ENCODE data around the gene ICAM5. TPM values are rescaled to one million over a fixed set of nuclear protein-coding genes. Genes with fewer than 3 reads are reported as not detected.

Gene ICAM5
- total and polyA plus RNA-seq, 2 donors (not counting 1 experiment from before 2014, with no cell fraction given): 0.47 to 2.5 TPM

DNA sequence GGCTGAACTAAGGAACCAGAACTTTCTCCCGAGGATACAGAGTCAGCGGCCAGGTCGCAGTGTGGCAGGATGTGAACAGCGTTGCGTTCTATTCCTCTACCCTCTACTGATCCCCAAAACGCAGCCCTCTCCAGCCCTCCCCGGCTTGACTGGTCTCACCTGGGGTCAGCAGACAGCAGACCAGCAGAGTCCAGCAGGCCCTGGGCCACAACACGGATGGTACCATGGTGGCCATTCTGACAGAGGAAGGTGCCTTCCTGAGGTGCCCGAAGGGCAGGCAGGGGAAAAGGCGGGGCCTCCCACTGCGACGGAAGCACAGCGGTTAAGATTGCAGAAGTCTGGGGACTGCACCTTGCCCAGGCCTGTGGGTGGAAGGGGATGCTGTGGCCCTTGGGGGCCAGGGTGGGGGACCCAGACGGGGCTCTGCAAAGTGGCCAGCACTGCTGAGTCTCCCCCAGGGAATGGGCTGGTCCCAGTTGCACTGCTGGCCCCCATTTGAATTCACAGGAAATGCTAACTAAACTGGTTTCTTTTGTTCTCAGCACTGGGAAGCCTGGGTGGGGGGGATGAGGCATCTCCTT is 49.7 kb downstream of the ICAM5 start, which contains the start of gene ICAM3:
Gene ICAM3 (minus strand): TSS at position 245 of the 581 bp plus-strand sequence. CDS start 10 bp downstream, at position 235.
- no peak within 1 kb of the TSS for H3K4me3 ChIP-seq (replicated peaks in 1 of 4; ENCODE audit: control extremely low read depth in 1 of 4, insufficient read depth in 1 of 4, low read depth in 3 of 4, low read length in 4 of 4)
- H4K20me1 ChIP-seq (ENCODE audit: control insufficient read depth, extremely low read depth, insufficient read depth, low read length): no peaks in the 10 kb centered on the region
- H3K36me3 ChIP-seq (ENCODE audit: control insufficient read depth, insufficient read depth, low read length): no peaks in the 10 kb centered on the region
- no peaks in the 10 kb centered on the region for H3K9me3 ChIP-seq (ENCODE audit: control insufficient read depth, insufficient read depth, low read depth, low read length)
- no peak for TF ChIP-seq EZH2 (IDR thresholded peaks at IDR 0.05; ENCODE audit: low read length, missing control alignments)
- TF ChIP-seq, protein P1, sequence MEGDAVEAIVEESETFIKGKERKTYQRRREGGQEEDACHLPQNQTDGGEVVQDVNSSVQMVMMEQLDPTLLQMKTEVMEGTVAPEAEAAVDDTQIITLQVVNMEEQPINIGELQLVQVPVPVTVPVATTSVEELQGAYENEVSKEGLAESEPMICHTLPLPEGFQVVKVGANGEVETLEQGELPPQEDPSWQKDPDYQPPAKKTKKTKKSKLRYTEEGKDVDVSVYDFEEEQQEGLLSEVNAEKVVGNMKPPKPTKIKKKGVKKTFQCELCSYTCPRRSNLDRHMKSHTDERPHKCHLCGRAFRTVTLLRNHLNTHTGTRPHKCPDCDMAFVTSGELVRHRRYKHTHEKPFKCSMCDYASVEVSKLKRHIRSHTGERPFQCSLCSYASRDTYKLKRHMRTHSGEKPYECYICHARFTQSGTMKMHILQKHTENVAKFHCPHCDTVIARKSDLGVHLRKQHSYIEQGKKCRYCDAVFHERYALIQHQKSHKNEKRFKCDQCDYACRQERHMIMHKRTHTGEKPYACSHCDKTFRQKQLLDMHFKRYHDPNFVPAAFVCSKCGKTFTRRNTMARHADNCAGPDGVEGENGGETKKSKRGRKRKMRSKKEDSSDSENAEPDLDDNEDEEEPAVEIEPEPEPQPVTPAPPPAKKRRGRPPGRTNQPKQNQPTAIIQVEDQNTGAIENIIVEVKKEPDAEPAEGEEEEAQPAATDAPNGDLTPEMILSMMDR (conservative IDR thresholded peaks at IDR 0.05 in 1 of 2, IDR thresholded peaks at IDR 0.05 in 1 of 2; ENCODE audit: low read depth in 1 of 2, low read length in 2 of 2): no peak
- no peak for DNase-seq (ENCODE audit: low read depth in 2 of 2)
- peaks cover 2% of the 10 kb centered on the region for H3K4me1 ChIP-seq (ENCODE audit: control insufficient read depth, extremely low read depth, insufficient read depth, low read length)
- H3K9ac ChIP-seq (ENCODE audit: insufficient read depth, low read length): no peak within 1 kb of the TSS
- H2AFZ ChIP-seq (ENCODE audit: low read length): no peak within 1 kb of the TSS
- H3K27me3 ChIP-seq (ENCODE audit: control insufficient read depth, insufficient read depth, low read length): no peaks in the 10 kb centered on the region
- no peak within 1 kb of the TSS for H3K27ac ChIP-seq (ENCODE audit: insufficient read depth, low read length)
- no peak within 1 kb of the TSS for H3K4me2 ChIP-seq (ENCODE audit: extremely low read depth, insufficient read depth, low read length)
- no peaks in the 10 kb centered on the region for H3K79me2 ChIP-seq (ENCODE audit: control insufficient read depth, insufficient read depth, low read length)

DNA sequence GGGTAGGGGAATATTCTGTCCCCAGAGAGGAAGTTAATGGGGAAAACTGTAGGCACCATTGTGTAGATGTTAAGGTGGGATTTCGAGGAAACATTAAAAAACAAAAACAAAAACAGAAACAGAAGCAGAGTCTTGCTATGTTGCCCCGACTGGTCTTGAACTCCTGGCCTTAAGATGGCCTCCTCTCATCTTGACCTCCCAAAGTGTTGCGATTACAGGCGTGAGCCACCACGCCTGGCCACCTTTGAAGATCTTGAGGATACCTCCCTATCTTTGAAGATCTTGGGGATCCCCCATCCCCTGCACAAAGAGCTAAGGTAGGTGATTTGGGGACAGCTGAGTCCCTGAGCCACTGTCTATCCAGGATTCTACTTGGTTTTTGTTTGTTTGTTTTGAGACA is 50.2 kb downstream of the ICAM5 start:
- no peak overlapping the region for H3K9ac ChIP-seq (ENCODE audit: insufficient read depth, low read length)
- no peak for DNase-seq (ENCODE audit: low read depth in 2 of 2)
- peaks cover 2% of the 10 kb centered on the region for H3K4me1 ChIP-seq (ENCODE audit: control insufficient read depth, extremely low read depth, insufficient read depth, low read length)
- H3K36me3 ChIP-seq (ENCODE audit: control insufficient read depth, insufficient read depth, low read length): no peaks in the 10 kb centered on the region
- TF ChIP-seq EZH2 (IDR thresholded peaks at IDR 0.05; ENCODE audit: low read length, missing control alignments): no peak
- TF ChIP-seq, protein P1 (conservative IDR thresholded peaks at IDR 0.05 in 1 of 2, IDR thresholded peaks at IDR 0.05 in 1 of 2; ENCODE audit: low read depth in 1 of 2, low read length in 2 of 2): no peak
- no peak overlapping the region for H2AFZ ChIP-seq (ENCODE audit: low read length)
- H3K27me3 ChIP-seq (ENCODE audit: control insufficient read depth, insufficient read depth, low read length): no peaks in the 10 kb centered on the region
- no peaks in the 10 kb centered on the region for H3K79me2 ChIP-seq (ENCODE audit: control insufficient read depth, insufficient read depth, low read length)
- no peak overlapping the region for H3K4me2 ChIP-seq (ENCODE audit: extremely low read depth, insufficient read depth, low read length)
- no peak overlapping the region for H3K4me3 ChIP-seq (replicated peaks in 1 of 4; ENCODE audit: control extremely low read depth in 1 of 4, insufficient read depth in 1 of 4, low read depth in 3 of 4, low read length in 4 of 4)
- H3K27ac ChIP-seq (ENCODE audit: insufficient read depth, low read length): no peak overlapping the region
- no peaks in the 10 kb centered on the region for H3K9me3 ChIP-seq (ENCODE audit: control insufficient read depth, insufficient read depth, low read depth, low read length)
- H4K20me1 ChIP-seq (ENCODE audit: control insufficient read depth, extremely low read depth, insufficient read depth, low read length): no peaks in the 10 kb centered on the region

DNA sequence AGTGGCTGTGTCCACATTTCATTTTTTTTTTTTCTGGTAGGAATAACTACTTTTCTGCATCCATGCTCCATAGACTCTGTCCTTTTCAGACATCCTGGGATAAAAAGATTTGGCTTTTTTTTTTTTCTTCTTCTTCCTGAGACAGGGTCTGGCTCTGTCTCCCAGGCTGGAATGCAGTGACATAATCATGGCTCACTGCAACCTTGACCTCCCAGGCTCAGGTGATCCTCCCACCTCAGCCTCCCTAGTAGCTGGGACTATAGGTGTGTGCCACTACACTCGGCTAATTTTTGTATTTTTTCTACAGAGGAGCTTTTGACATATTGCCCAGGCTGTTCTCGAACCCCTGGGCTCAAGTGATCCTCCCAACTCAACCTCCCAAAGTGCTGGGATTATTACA is 53.7 kb downstream of the ICAM5 start:
- H3K27ac ChIP-seq (ENCODE audit: insufficient read depth, low read length): no peak overlapping the region
- no peak overlapping the region for H3K9ac ChIP-seq (ENCODE audit: insufficient read depth, low read length)
- H3K9me3 ChIP-seq (ENCODE audit: control insufficient read depth, insufficient read depth, low read depth, low read length): no peaks in the 10 kb centered on the region
- no peak for DNase-seq (ENCODE audit: low read depth in 2 of 2)
- no peaks in the 10 kb centered on the region for H3K36me3 ChIP-seq (ENCODE audit: control insufficient read depth, insufficient read depth, low read length)
- H3K4me2 ChIP-seq (ENCODE audit: extremely low read depth, insufficient read depth, low read length): no peak overlapping the region
- H2AFZ ChIP-seq (ENCODE audit: low read length): no peak overlapping the region
- H3K79me2 ChIP-seq (ENCODE audit: control insufficient read depth, insufficient read depth, low read length): no peaks in the 10 kb centered on the region
- H3K27me3 ChIP-seq (ENCODE audit: control insufficient read depth, insufficient read depth, low read length): no peaks in the 10 kb centered on the region
- no peaks in the 10 kb centered on the region for H4K20me1 ChIP-seq (ENCODE audit: control insufficient read depth, extremely low read depth, insufficient read depth, low read length)
- peaks cover 2% of the 10 kb centered on the region for H3K4me1 ChIP-seq (ENCODE audit: control insufficient read depth, extremely low read depth, insufficient read depth, low read length)
- no peak overlapping the region for H3K4me3 ChIP-seq (replicated peaks in 1 of 4; ENCODE audit: control extremely low read depth in 1 of 4, insufficient read depth in 1 of 4, low read depth in 3 of 4, low read length in 4 of 4)
- no peak for TF ChIP-seq EZH2 (IDR thresholded peaks at IDR 0.05; ENCODE audit: low read length, missing control alignments)
- TF ChIP-seq, protein P1 (conservative IDR thresholded peaks at IDR 0.05 in 1 of 2, IDR thresholded peaks at IDR 0.05 in 1 of 2; ENCODE audit: low read depth in 1 of 2, low read length in 2 of 2): no peak
